GM18508 (cell line): ENCODE measurements around the gene SETD5.

Experiments
- ATAC-seq: cut with Tn5 transposase; IDR thresholded peaks from one replicate; pipeline ENCODE4 v1.9.1; 2021; ENCODE audit warnings: moderate number of reproducible peaks; ENCODE audit not compliant: insufficient read depth, unreplicated experiment

SETD5 gene

GRCh38 chr3:9500108-9501050 lies 103.0 kb downstream of the SETD5 start:
- ATAC-seq = no peak

- no peak for ATAC-seq
Observed at GRCh38 chr3:9501226-9501625, 103.8 kb downstream of the SETD5 start.

- ATAC-seq = no peak
Observed at GRCh38 chr3:9503283-9503682, 105.9 kb downstream of the SETD5 start.

GRCh38 chr3:9507586-9508578 lies 110.5 kb downstream of the SETD5 start:
- no peak for ATAC-seq

- ATAC-seq = no peak
Observed at GRCh38 chr3:9508781-9509180, 111.4 kb downstream of the SETD5 start.

GRCh38 chr3:9512456-9513045 lies 115.1 kb downstream of the SETD5 start:
- no peak for ATAC-seq

- no peak for ATAC-seq
Observed at GRCh38 chr3:9514306-9514705, 116.9 kb downstream of the SETD5 start.

- no peak for ATAC-seq
Observed at GRCh38 chr3:9514956-9515355, 117.5 kb downstream of the SETD5 start.

- no peak for ATAC-seq
Observed at GRCh38 chr3:9525078-9525477, 127.7 kb downstream of the SETD5 start.
